Right ventricle myocardium inferior (tissue), 1 donor: ENCODE data around the gene ARL17A. TPM values are rescaled to one million over a fixed set of nuclear protein-coding genes. Genes with fewer than 3 reads are reported as not detected.
A peak's percentile ranks its signal among the peaks of the same experiment; 100 is the strongest.
"Not testable (repeated sequence)": the region's sequence is repeated elsewhere in the genome, so short reads cannot be mapped to it uniquely, and the experiment has no call there.

Source experiments
- ATAC-seq: fragments of 200-7000 bp; cut with Tn5 transposase; one replicate; pipeline ENCODE4 v1.9.1; 2020; ENCODE audit warnings: mild to moderate bottlenecking, moderate library complexity
- DNase-seq: peaks from one replicate; pipeline ENCODE4 v3.0.0; 2021; ENCODE audit errors: missing footprints
- intact Hi-C: fragments of 100-400 bp; cut with DNase I; formaldehyde crosslinking; loops from one replicate; pipeline ENCODE4 v1.11.0; 2022
- long read RNA-seq: library from polyadenylated mRNA; unstranded; transcript quantifications from one replicate; pipeline ENCODE4 v2.0.0, GENCODE V29; 2021
- total RNA-seq: library from RNA; stranded (reverse); fragmentation: NEBNext Ultra II Directional; extraction: Animal tissue kit (Norgen Biotek cat#: 25700); gene quantifications from one replicate; pipeline ENCODE4 v1.2.1, GENCODE V29; 2021
- donor health status: DM: no; HTN: yes; CAD: no; lungs with severe emphysema.

The ARL17A gene
- total RNA-seq: 9.2 TPM
- long read RNA-seq, partial matches to known transcripts: 1 of 7 reads
- long read RNA-seq, other reads (novel, unspliced or antisense): 6 of 7 reads

- intact Hi-C loops: not testable (repeated sequence)
- peak; percentile 88 for DNase-seq
- peak; percentile 99 for ATAC-seq
Measured at GRCh38 chr17:46579083-46580075, at the start of gene ARL17A. Gene ARL17A, minus strand, starts transcription at chr17:46579691. Its CDS starts 3,369 bp downstream, at chr17:46576322.

- DNase-seq, intact Hi-C loops, ATAC-seq: not testable (repeated sequence)
Measured at GRCh38 chr17:46628753-46629436, 49.4 kb upstream of the ARL17A start.

- intact Hi-C loops, DNase-seq: not testable (repeated sequence)
Measured at GRCh38 chr17:46627452-46627851, 48.0 kb upstream of the ARL17A start.

GRCh38 chr17:46624726-46625125, 45.2 kb upstream of the ARL17A start:
- intact Hi-C loops, ATAC-seq: not testable (repeated sequence)

More at GRCh38 chr17:46627452-46627851, 48.0 kb upstream of the ARL17A start:
- not testable (repeated sequence) for ATAC-seq

GRCh38 chr17:46623790-46624189, 44.3 kb upstream of the ARL17A start:
- intact Hi-C loops, DNase-seq, ATAC-seq: not testable (repeated sequence)

More at GRCh38 chr17:46624726-46625125, 45.2 kb upstream of the ARL17A start:
- not testable (repeated sequence) for DNase-seq

GRCh38 chr17:46618975-46619374, 39.5 kb upstream of the ARL17A start:
- DNase-seq, ATAC-seq, intact Hi-C loops: not testable (repeated sequence)

GRCh38 chr17:46617121-46617520, 37.6 kb upstream of the ARL17A start:
- ATAC-seq: not testable (repeated sequence)

GRCh38 chr17:46613876-46614275, 34.4 kb upstream of the ARL17A start:
- intact Hi-C loops, ATAC-seq: not testable (repeated sequence)

More at GRCh38 chr17:46617121-46617520, 37.6 kb upstream of the ARL17A start:
- DNase-seq, intact Hi-C loops: not testable (repeated sequence)

GRCh38 chr17:46611304-46611703, 31.8 kb upstream of the ARL17A start:
- intact Hi-C loops, ATAC-seq: not testable (repeated sequence)

More at GRCh38 chr17:46613876-46614275, 34.4 kb upstream of the ARL17A start:
- not testable (repeated sequence) for DNase-seq

GRCh38 chr17:46603125-46603524, 23.6 kb upstream of the ARL17A start:
- DNase-seq, intact Hi-C loops, ATAC-seq: not testable (repeated sequence)

More at GRCh38 chr17:46611304-46611703, 31.8 kb upstream of the ARL17A start:
- DNase-seq: not testable (repeated sequence)

GRCh38 chr17:46600767-46601166, 21.3 kb upstream of the ARL17A start:
- ATAC-seq, intact Hi-C loops, DNase-seq: not testable (repeated sequence)

GRCh38 chr17:46598344-46598931, 18.9 kb upstream of the ARL17A start:
- DNase-seq, intact Hi-C loops, ATAC-seq: not testable (repeated sequence)

GRCh38 chr17:46591332-46591731, 11.8 kb upstream of the ARL17A start:
- intact Hi-C loops, DNase-seq: not testable (repeated sequence)
- peak; percentile 59 for ATAC-seq

- peak; percentile 98 for ATAC-seq
Measured at GRCh38 chr17:46590157-46591146, 11.0 kb upstream of the ARL17A start, which contains the start of gene NSF. Gene NSF, plus strand, starts transcription at chr17:46590669. Its CDS starts 107 bp downstream, at chr17:46590776.

GRCh38 chr17:46585444-46585843, 6.0 kb upstream of the ARL17A start:
- DNase-seq, ATAC-seq, intact Hi-C loops: not testable (repeated sequence)

More at GRCh38 chr17:46590157-46591146, 11.0 kb upstream of the ARL17A start, which contains the start of gene NSF:
- intact Hi-C loops, DNase-seq: not testable (repeated sequence)

GRCh38 chr17:46580082-46580481, 591 bp upstream of the ARL17A start:
- ATAC-seq, intact Hi-C loops, DNase-seq: not testable (repeated sequence)

- intact Hi-C loops, ATAC-seq, DNase-seq: not testable (repeated sequence)
Measured at GRCh38 chr17:46571796-46572195, 7.7 kb downstream of the ARL17A start.
